Smooth muscle cell of the brain vasculature (primary cell): Measurements from ENCODE around the gene POR.

ENCODE experiments used
- DNase-seq: peaks from one replicate; pipeline ENCODE4 v3.0.0-alpha.2; 2012; ENCODE audit warnings: low read depth, low spot score

The POR gene

GRCh38 chr7:75953931-75954330 is 39.0 kb downstream of the POR start:
- DNase-seq = no peak

- no peak for DNase-seq
Measured at GRCh38 chr7:75955331-75955955, 40.5 kb downstream of the POR start.

- no peak for DNase-seq
Measured at GRCh38 chr7:75957021-75957736, 42.2 kb downstream of the POR start.

GRCh38 chr7:75958802-75959543 is 44.0 kb downstream of the POR start:
- DNase-seq = no peak

GRCh38 chr7:75960372-75960771 is 45.4 kb downstream of the POR start:
- no peak for DNase-seq

- no peak for DNase-seq
Measured at GRCh38 chr7:75961218-75961617, 46.3 kb downstream of the POR start.

- no peak for DNase-seq
Measured at GRCh38 chr7:75962607-75963380, 47.8 kb downstream of the POR start.

- DNase-seq = no peak
Measured at GRCh38 chr7:75963381-75963995, 48.5 kb downstream of the POR start.

GRCh38 chr7:75965617-75966016 is 50.7 kb downstream of the POR start:
- DNase-seq = no peak

GRCh38 chr7:75966190-75966961 is 51.4 kb downstream of the POR start:
- DNase-seq = no peak

- DNase-seq = no peak
Measured at GRCh38 chr7:75967055-75967454, 52.1 kb downstream of the POR start.

- no peak for DNase-seq
Measured at GRCh38 chr7:75967487-75967997, 52.6 kb downstream of the POR start.

- no peak for DNase-seq
Measured at GRCh38 chr7:75968012-75968411, 53.1 kb downstream of the POR start.

GRCh38 chr7:75968561-75969001 is 53.6 kb downstream of the POR start:
- DNase-seq = no peak

- no peak for DNase-seq
Measured at GRCh38 chr7:75969182-75969581, 54.2 kb downstream of the POR start.

GRCh38 chr7:75969704-75970498 is 54.9 kb downstream of the POR start:
- DNase-seq = no peak

- DNase-seq = no peak
Measured at GRCh38 chr7:75971309-75971960, 56.5 kb downstream of the POR start.

GRCh38 chr7:75971961-75972763 is 57.2 kb downstream of the POR start:
- DNase-seq = no peak
